HL-60 (cell line): Measurements from ENCODE around the gene GHITM.
A peak's percentile ranks its signal among the peaks of the same experiment; 100 is the strongest.

Experiments
- DNase-seq, 2 experiments: peaks; one replicate each; pipeline ENCODE4 v3.0.0-alpha.2; 2010 to 2020; ENCODE audit warnings: low read depth in 1 of 2, low spot score in 1 of 2
- H3K27ac ChIP-seq: fragments of 250-450 bp; sonication (Bioruptor Pico); replicated peaks from 2 replicates; pipeline ENCODE4 v1.5.1; 2020; ENCODE audit warnings: mild to moderate bottlenecking, moderate library complexity
- H3K27me3 ChIP-seq: fragments of 250-450 bp; sonication (Bioruptor Pico); 2 replicates; pipeline ENCODE4 v1.5.1; 2021; ENCODE audit warnings: mild to moderate bottlenecking, moderate library complexity; ENCODE audit not compliant: insufficient read depth, poor library complexity, severe bottlenecking
- H3K4me3 ChIP-seq: replicated peaks from 2 replicates; pipeline ENCODE4 v1.5.1; 2011; ENCODE audit warnings: mild to moderate bottlenecking, control low read depth, low read length; ENCODE audit not compliant: insufficient read depth
- GABPA ChIP-seq: IDR thresholded peaks from 2 replicates; pipeline ENCODE4 v1.6.1; 2012; ENCODE audit warnings: low read depth
- POLR2AphosphoS5 ChIP-seq: IDR thresholded peaks from 2 replicates; pipeline ENCODE4 v1.6.1; 2012; ENCODE audit warnings: low read depth
- SPI1 ChIP-seq: IDR thresholded peaks from 2 replicates; pipeline ENCODE4 v1.6.1; 2012; ENCODE audit warnings: low read depth, mild to moderate bottlenecking, borderline replicate concordance
- long read RNA-seq: library from polyadenylated mRNA; unstranded; transcript quantifications from one replicate; pipeline ENCODE4 v2.0.0, GENCODE V29; 2020
- TF ChIP-seq, protein P1 (sequence below): IDR thresholded peaks from one replicate; pipeline ENCODE4 v1.5.1; 2011; ENCODE audit warnings: low read length, control low read depth, inconsistent platforms; ENCODE audit not compliant: insufficient read depth
- TF ChIP-seq, protein P2 (sequence below): IDR thresholded peaks from 2 replicates; pipeline ENCODE4 v1.6.1; 2012; ENCODE audit warnings: low read depth; ENCODE audit not compliant: insufficient replicate concordance

The GHITM gene, protein sequence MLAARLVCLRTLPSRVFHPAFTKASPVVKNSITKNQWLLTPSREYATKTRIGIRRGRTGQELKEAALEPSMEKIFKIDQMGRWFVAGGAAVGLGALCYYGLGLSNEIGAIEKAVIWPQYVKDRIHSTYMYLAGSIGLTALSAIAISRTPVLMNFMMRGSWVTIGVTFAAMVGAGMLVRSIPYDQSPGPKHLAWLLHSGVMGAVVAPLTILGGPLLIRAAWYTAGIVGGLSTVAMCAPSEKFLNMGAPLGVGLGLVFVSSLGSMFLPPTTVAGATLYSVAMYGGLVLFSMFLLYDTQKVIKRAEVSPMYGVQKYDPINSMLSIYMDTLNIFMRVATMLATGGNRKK
- long read RNA-seq, transcript GHITM-201 (9 exons, 2,128 nt), result major isoform, 3,144 of 3,322 reads
- long read RNA-seq, partial matches to known transcripts, result 118 of 3,322 reads
- long read RNA-seq, other reads (novel, unspliced or antisense), result 60 of 3,322 reads

DNA sequence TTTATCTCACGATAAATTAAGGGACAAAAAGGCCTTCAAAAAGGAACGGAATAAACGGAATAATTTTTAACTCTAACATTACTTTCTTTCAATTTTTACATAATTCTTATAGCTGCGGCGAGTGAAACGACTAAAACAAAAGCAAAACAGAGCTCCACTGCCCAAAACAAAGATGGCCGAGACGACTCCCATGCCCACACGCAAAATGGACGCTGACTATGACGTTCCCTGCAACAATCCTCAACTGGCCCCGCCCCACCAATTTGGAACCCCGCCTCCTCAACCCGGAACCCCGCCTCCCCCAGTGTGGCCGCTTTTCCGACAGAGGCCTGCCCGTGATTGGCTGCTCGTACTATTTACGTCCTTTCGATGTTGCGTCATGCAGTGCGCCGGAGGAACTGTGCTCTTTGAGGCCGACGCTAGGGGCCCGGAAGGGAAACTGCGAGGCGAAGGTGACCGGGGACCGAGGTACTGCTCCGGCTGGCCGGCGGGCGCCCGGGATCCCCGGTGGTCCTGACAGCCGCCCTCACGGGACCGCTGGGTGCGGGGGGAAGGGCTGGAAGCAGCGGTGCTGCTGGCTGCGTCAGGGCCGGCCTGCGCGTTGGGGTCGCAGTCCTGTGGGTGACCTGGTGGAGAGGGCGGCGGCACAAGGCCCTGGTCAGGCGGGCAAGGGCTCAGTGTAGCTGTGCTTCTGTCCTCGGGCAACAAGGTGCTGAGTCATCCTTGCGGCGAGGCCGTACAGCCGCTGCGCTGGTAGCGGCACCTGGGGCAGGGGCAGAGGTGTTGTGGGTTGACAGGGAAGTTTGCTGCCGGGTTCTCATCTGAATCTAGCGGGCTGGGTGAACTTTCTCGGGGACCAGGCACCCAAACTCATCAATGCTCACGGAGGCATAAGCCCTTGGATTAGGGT is at the start of gene GHITM:
TSS of gene GHITM (plus strand) at position 384 of the 910 bp plus-strand sequence. CDS start 1,992 bp downstream, outside the sequence.
- Histone ChIP-seq H3K27me3 (no peaks in the 10 kb centered on the region), H3K27ac (peak within 1 kb of the TSS; percentile 93), H3K4me3 (peak within 1 kb of the TSS; percentile 74)
- DNase-seq, result peak; percentile 98 to 99
- peak; percentile 80 for TF ChIP-seq GABPA
- TF ChIP-seq, protein P1, sequence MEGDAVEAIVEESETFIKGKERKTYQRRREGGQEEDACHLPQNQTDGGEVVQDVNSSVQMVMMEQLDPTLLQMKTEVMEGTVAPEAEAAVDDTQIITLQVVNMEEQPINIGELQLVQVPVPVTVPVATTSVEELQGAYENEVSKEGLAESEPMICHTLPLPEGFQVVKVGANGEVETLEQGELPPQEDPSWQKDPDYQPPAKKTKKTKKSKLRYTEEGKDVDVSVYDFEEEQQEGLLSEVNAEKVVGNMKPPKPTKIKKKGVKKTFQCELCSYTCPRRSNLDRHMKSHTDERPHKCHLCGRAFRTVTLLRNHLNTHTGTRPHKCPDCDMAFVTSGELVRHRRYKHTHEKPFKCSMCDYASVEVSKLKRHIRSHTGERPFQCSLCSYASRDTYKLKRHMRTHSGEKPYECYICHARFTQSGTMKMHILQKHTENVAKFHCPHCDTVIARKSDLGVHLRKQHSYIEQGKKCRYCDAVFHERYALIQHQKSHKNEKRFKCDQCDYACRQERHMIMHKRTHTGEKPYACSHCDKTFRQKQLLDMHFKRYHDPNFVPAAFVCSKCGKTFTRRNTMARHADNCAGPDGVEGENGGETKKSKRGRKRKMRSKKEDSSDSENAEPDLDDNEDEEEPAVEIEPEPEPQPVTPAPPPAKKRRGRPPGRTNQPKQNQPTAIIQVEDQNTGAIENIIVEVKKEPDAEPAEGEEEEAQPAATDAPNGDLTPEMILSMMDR, result no peak
- TF ChIP-seq POLR2AphosphoS5, result peak; percentile 89
- peak; percentile 46; the same call in 1 of the 2 replicates for TF ChIP-seq SPI1
- TF ChIP-seq, protein P2, sequence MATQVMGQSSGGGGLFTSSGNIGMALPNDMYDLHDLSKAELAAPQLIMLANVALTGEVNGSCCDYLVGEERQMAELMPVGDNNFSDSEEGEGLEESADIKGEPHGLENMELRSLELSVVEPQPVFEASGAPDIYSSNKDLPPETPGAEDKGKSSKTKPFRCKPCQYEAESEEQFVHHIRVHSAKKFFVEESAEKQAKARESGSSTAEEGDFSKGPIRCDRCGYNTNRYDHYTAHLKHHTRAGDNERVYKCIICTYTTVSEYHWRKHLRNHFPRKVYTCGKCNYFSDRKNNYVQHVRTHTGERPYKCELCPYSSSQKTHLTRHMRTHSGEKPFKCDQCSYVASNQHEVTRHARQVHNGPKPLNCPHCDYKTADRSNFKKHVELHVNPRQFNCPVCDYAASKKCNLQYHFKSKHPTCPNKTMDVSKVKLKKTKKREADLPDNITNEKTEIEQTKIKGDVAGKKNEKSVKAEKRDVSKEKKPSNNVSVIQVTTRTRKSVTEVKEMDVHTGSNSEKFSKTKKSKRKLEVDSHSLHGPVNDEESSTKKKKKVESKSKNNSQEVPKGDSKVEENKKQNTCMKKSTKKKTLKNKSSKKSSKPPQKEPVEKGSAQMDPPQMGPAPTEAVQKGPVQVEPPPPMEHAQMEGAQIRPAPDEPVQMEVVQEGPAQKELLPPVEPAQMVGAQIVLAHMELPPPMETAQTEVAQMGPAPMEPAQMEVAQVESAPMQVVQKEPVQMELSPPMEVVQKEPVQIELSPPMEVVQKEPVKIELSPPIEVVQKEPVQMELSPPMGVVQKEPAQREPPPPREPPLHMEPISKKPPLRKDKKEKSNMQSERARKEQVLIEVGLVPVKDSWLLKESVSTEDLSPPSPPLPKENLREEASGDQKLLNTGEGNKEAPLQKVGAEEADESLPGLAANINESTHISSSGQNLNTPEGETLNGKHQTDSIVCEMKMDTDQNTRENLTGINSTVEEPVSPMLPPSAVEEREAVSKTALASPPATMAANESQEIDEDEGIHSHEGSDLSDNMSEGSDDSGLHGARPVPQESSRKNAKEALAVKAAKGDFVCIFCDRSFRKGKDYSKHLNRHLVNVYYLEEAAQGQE, result no peak

DNA sequence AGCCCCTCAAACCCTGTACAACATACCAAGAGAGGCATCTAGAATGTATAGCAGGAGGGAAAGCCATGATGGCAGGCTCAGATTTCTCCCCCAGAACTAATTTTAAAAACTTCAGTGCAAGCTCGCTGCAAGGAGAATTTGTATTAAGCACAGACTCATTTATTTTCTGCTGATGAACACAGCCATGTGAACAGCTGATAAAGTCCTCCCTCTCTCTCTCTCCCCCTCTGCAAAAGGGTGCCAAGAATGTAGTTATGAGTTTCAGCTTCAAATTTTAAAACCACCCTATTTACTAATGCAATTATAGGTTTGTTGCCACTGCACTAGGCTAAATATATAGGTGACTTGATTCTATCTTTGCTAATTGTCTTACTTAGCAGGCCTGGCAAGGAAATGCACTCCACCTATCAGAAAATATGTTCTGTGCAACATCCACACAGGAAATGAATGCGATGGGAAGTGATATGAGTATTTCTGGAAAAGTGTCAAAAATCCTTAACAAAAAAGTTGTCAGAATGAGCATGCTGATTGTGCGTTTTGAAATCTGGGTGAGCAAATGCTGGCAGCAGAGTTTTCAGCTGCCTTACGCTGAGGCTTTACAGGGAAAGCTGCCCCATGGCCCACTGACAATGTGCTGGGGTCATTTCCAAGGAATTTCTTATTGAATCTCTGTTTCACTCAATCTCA is 43.4 kb upstream of the GHITM start:
- no peak for DNase-seq
- Histone ChIP-seq H3K27me3 (peaks cover 2% of the 10 kb centered on the region), H3K27ac (no peak overlapping the region), H3K4me3 (no peak overlapping the region)
- TF ChIP-seq SPI1 (no peak), POLR2AphosphoS5 (no peak), GABPA (no peak)
- TF ChIP-seq, protein P2, result no peak
- TF ChIP-seq, protein P1, result no peak

DNA sequence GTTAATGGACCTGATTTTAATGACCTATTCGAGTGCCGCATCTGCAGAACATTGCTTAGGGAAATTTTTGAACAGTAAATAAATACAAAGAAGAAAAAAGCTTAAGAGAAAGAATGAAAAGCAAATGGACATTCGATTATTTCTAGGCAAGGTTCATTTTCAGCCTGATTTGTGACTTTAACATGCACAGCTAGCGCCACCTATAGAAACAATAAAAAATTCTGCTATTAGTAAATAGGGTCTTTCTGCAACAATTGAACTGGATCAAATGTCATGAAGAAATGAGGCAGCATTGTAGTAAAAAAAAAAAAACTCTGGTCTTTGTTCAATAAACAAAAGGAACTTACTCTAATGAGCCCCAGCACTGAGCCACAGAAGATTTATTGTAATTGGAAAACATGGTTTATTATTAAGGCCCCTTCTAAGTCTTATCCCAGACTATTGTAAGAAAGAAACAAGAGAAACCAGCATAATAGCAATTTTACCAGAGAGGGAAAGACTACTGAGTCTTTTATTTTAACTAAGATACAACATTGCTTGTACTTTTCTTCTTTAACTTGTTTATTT is 41.4 kb upstream of the GHITM start:
- Histone ChIP-seq H3K27me3 (peaks cover 5% of the 10 kb centered on the region), H3K27ac (no peak overlapping the region), H3K4me3 (no peak overlapping the region)
- no peak for DNase-seq
- TF ChIP-seq GABPA (no peak), SPI1 (no peak)
- TF ChIP-seq, protein P1, result peak; percentile 24
